Smooth muscle cell (in vitro differentiated cells): ENCODE results near the gene MIGA1. TPM values are rescaled to one million over a fixed set of nuclear protein-coding genes. Genes with fewer than 3 reads are reported as not detected.
"Not testable (repeated sequence)": the region's sequence is repeated elsewhere in the genome, so short reads cannot be mapped to it uniquely, and the experiment has no call there.

Experiments
- DNase-seq: peaks from one replicate; lab custom pipeline; 2025; ENCODE audit not compliant: unreplicated experiment; lab: John Stamatoyannopoulos, UW
- H2AFZ ChIP-seq: fragments of 200-600 bp; sonication (generic); 2 replicates; pipeline ENCODE4 v1.6.0; 2016; ENCODE audit warnings: antibody characterized with exemption, low read depth, mild to moderate bottlenecking
- H3F3A ChIP-seq: fragments of 200-600 bp; sonication (generic); 2 replicates; pipeline ENCODE4 v1.6.0; 2017; ENCODE audit warnings: antibody characterized with exemption, low read depth
- H3K27ac ChIP-seq: fragments of 200-600 bp; sonication (generic); 2 replicates; pipeline ENCODE4 v1.5.1; 2016; ENCODE audit warnings: low read depth, mild to moderate bottlenecking
- H3K27me3 ChIP-seq: fragments of 200-600 bp; sonication (generic); 2 replicates; pipeline ENCODE4 v1.6.1; 2016; ENCODE audit warnings: low read depth, mild to moderate bottlenecking
- H3K36me3 ChIP-seq: fragments of 200-600 bp; sonication (generic); 2 replicates; pipeline ENCODE4 v1.5.1; 2016; ENCODE audit warnings: low read depth
- H3K4me1 ChIP-seq: fragments of 200-600 bp; sonication (generic); 2 replicates; pipeline ENCODE4 v1.5.1; 2016; ENCODE audit warnings: low read depth
- H3K4me2 ChIP-seq: fragments of 200-600 bp; sonication (generic); 2 replicates; pipeline ENCODE4 v1.6.0; 2016; ENCODE audit warnings: mild to moderate bottlenecking
- H3K4me3 ChIP-seq: fragments of 200-600 bp; sonication (generic); 2 replicates; pipeline ENCODE4 v1.5.1; 2016; ENCODE audit warnings: mild to moderate bottlenecking
- H3K79me2 ChIP-seq: fragments of 200-600 bp; sonication (generic); 2 replicates; pipeline ENCODE4 v1.6.0; 2016; ENCODE audit warnings: low read depth, mild to moderate bottlenecking
- H3K9ac ChIP-seq: fragments of 200-600 bp; sonication (generic); 2 replicates; pipeline ENCODE4 v1.6.0; 2016; ENCODE audit warnings: low read depth
- H3K9me3 ChIP-seq: fragments of 200-600 bp; sonication (generic); replicated peaks from 2 replicates; pipeline ENCODE4 v1.5.1; 2016; ENCODE audit warnings: low read depth
- H4K20me1 ChIP-seq: fragments of 200-600 bp; sonication (generic); 2 replicates; pipeline ENCODE4 v1.6.0; 2016; ENCODE audit warnings: low read depth
- CTCF ChIP-seq: fragments of 200-600 bp; sonication (generic); IDR thresholded peaks from 2 replicates; pipeline ENCODE4 v1.5.1; 2017; ENCODE audit warnings: borderline replicate concordance, mild to moderate bottlenecking, antibody characterized with exemption; ENCODE audit not compliant: insufficient read depth, poor library complexity, severe bottlenecking
- WGBS: methylation state at CpG from one replicate; pipeline ENCODE4 v1.1.7; 2016; ENCODE audit warnings: low lambda C conversion rate; 5-methylcytosine and 5-hydroxymethylcytosine counted together
- polyA plus RNA-seq: library from polyadenylated mRNA; unstranded; fragments of >200 nt; fragmentation: Nextera tagmentation; extraction: Ambion mirVana; gene quantifications from 2 replicates; pipeline ENCODE4 v1.2.1, GENCODE V29; 2016
- total RNA-seq: library from RNA; depleted of rRNA; stranded (reverse); fragments of >200 nt; gene quantifications from 2 replicates; pipeline ENCODE4 v1.2.3, GENCODE V29; 2014

MIGA1 gene
- total and polyA plus RNA-seq, 2 experiments from 2014 or later, result 6.6 to 22.7 TPM

GRCh38 chr1:77905603-77906002, 126.2 kb downstream of the MIGA1 start:
- peaks cover 42% of the 10 kb centered on the region for H3K79me2 ChIP-seq

DNA sequence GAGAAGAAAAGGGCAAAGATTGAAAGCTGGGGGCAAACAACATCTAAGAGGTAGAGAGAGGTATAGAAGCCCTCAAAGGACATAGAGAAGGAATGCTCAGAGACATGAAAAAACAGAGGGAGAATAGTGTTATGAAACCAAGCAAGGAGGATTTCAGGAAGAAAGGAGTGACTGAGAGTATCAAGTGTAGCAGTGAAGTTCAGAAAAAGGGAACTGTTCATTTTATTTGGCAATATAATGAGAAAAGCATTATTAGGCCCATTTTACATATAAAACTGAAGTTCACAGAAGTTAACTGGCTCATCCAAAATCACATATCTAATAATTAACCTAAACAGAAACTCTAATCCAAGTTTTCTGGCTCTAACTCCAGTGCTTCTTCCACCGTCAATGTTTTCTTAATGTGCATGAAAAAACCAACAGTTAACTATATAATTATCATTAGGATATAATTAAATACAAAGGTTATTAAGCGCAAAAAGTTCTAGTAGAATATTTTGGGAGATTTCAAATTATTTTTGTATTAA, 126.6 kb downstream of the MIGA1 start:
- Histone ChIP-seq H4K20me1 (peaks cover 27% of the 10 kb centered on the region), H3K4me1 (no peaks in the 10 kb centered on the region), H2AFZ (no peak overlapping the region), H3K9ac (no peak overlapping the region), H3K79me2 (peaks cover 39% of the 10 kb centered on the region), H3K36me3 (no peaks in the 10 kb centered on the region), H3K4me3 (no peak overlapping the region), H3K9me3 (no peaks in the 10 kb centered on the region), H3F3A (no peaks in the 10 kb centered on the region), H3K4me2 (no peak overlapping the region), H3K27ac (no peak overlapping the region), H3K27me3 (no peaks in the 10 kb centered on the region)
- no peak for TF ChIP-seq CTCF
- WGBS, result 94% methylated on average over 2 of the region's 2 CpGs
- DNase-seq, result no peak

More at GRCh38 chr1:77905603-77906002, 126.2 kb downstream of the MIGA1 start:
- no peaks in the 10 kb centered on the region for H3K27me3 ChIP-seq
- no peak overlapping the region for H3K27ac ChIP-seq
- H3K36me3 ChIP-seq, result no peaks in the 10 kb centered on the region
- H3K4me2 ChIP-seq, result no peak overlapping the region
- H4K20me1 ChIP-seq, result peaks cover 32% of the 10 kb centered on the region
- WGBS, result 88% methylated on average over 1 of the region's 1 CpG
- no peaks in the 10 kb centered on the region for H3F3A ChIP-seq
- no peaks in the 10 kb centered on the region for H3K9me3 ChIP-seq
- TF ChIP-seq CTCF, result no peak
- DNase-seq, result no peak
- no peaks in the 10 kb centered on the region for H3K4me1 ChIP-seq
- H3K4me3 ChIP-seq, result no peak overlapping the region
- H3K9ac ChIP-seq, result no peak overlapping the region
- no peak overlapping the region for H2AFZ ChIP-seq

GRCh38 chr1:77906624-77907023, 127.2 kb downstream of the MIGA1 start:
- DNase-seq, result no peak
- Histone ChIP-seq H3K27ac (no peak overlapping the region), H3K9me3 (no peaks in the 10 kb centered on the region), H2AFZ (no peak overlapping the region), H3K36me3 (no peaks in the 10 kb centered on the region), H4K20me1 (peaks cover 24% of the 10 kb centered on the region), H3F3A (no peaks in the 10 kb centered on the region), H3K79me2 (peaks cover 35% of the 10 kb centered on the region), H3K4me2 (no peak overlapping the region), H3K4me1 (no peaks in the 10 kb centered on the region), H3K27me3 (no peaks in the 10 kb centered on the region), H3K9ac (no peak overlapping the region), H3K4me3 (no peak overlapping the region)
- WGBS, result 96% methylated on average over 1 of the region's 1 CpG
- no peak for TF ChIP-seq CTCF

GRCh38 chr1:77910116-77910515, 130.7 kb downstream of the MIGA1 start:
- H2AFZ ChIP-seq, result no peak overlapping the region
- no peak overlapping the region for H3K4me3 ChIP-seq
- H3K27me3 ChIP-seq, result no peaks in the 10 kb centered on the region
- H3K9ac ChIP-seq, result no peak overlapping the region
- no peak overlapping the region for H3K4me2 ChIP-seq
- no peaks in the 10 kb centered on the region for H3K9me3 ChIP-seq
- no peak for DNase-seq
- 70% methylated on average over 4 of the region's 4 CpGs for WGBS
- H3F3A ChIP-seq, result no peaks in the 10 kb centered on the region
- H3K4me1 ChIP-seq, result no peaks in the 10 kb centered on the region
- no peaks in the 10 kb centered on the region for H3K36me3 ChIP-seq
- H4K20me1 ChIP-seq, result peaks cover 21% of the 10 kb centered on the region
- peaks cover 9% of the 10 kb centered on the region for H3K79me2 ChIP-seq
- no peak overlapping the region for H3K27ac ChIP-seq
- TF ChIP-seq CTCF, result no peak

- H3K27ac ChIP-seq, H2AFZ ChIP-seq, H3K4me2 ChIP-seq, H3K27me3 ChIP-seq, H3K4me3 ChIP-seq, H3K9me3 ChIP-seq, H3K9ac ChIP-seq, H3F3A ChIP-seq, DNase-seq, H3K79me2 ChIP-seq, H3K4me1 ChIP-seq, H4K20me1 ChIP-seq: not testable (repeated sequence)
- WGBS, result 97% methylated on average over 5 of the region's 5 CpGs
- peaks cover 18% of the 10 kb centered on the region for H3K36me3 ChIP-seq
Observed at GRCh38 chr1:77918918-77919317, 139.5 kb downstream of the MIGA1 start.
